Measurements from ENCODE around the gene RFWD3.

DNA sequence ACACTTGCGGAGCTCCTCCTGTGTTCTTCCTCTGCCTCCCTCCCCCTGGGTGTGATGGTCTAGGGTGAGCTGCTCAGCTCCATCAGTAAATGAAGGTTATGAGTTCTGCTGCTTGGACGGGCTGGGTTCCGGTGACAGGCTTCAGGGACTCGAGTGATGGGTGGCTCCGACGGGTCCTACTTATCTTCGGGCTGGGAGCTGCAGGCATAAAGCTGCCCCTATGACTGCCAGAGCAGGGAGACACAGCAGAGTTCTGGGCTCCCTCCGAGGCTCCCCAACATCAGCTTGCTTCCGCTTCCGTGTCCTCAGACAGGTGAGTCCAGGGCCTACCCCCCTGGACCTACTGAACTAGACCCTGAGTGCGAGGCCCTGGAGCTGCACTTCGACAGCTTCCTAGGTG, 45.3 kb upstream of the RFWD3 start:
- no peak for TF ChIP-seq ZNF367 (CRISPR knock-in tag; IDR thresholded peaks at IDR 0.05; ENCODE audit: borderline replicate concordance)
- TF ChIP-seq MAX (IDR thresholded peaks at IDR 0.05): no peak
- no peak for TF ChIP-seq EP300 (IDR thresholded peaks at IDR 0.05; ENCODE audit: low read depth in 2 of 2, low read length in 2 of 2)
- TF ChIP-seq EP300 (CRISPR knock-in tag; IDR thresholded peaks at IDR 0.05; ENCODE audit: borderline replicate concordance): no peak
- no peak for TF ChIP-seq ZFP36 (IDR thresholded peaks at IDR 0.05; ENCODE audit: borderline replicate concordance, low read depth, low read length, partially characterized antibody)
- TF ChIP-seq, protein P1, sequence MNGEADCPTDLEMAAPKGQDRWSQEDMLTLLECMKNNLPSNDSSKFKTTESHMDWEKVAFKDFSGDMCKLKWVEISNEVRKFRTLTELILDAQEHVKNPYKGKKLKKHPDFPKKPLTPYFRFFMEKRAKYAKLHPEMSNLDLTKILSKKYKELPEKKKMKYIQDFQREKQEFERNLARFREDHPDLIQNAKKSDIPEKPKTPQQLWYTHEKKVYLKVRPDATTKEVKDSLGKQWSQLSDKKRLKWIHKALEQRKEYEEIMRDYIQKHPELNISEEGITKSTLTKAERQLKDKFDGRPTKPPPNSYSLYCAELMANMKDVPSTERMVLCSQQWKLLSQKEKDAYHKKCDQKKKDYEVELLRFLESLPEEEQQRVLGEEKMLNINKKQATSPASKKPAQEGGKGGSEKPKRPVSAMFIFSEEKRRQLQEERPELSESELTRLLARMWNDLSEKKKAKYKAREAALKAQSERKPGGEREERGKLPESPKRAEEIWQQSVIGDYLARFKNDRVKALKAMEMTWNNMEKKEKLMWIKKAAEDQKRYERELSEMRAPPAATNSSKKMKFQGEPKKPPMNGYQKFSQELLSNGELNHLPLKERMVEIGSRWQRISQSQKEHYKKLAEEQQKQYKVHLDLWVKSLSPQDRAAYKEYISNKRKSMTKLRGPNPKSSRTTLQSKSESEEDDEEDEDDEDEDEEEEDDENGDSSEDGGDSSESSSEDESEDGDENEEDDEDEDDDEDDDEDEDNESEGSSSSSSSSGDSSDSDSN (CRISPR knock-in tag; IDR thresholded peaks at IDR 0.05): no peak
- no peak for TF ChIP-seq AHDC1 (CRISPR knock-in tag; IDR thresholded peaks at IDR 0.05; ENCODE audit: borderline replicate concordance)
- TF ChIP-seq ARHGAP35 (CRISPR knock-in tag; IDR thresholded peaks at IDR 0.05; ENCODE audit: borderline replicate concordance): no peak
- TF ChIP-seq TOE1 (CRISPR knock-in tag; IDR thresholded peaks at IDR 0.05): no peak
- no peak for TF ChIP-seq HCFC1 (IDR thresholded peaks at IDR 0.05; ENCODE audit: low read depth, low read length)
- no peak for TF ChIP-seq CTCF (CRISPR knock-in tag; IDR thresholded peaks at IDR 0.05)

All from HepG2 (cell line).